Endothelial cell of umbilical vein (primary cell): ENCODE results near the gene ABCA7. TPM values are rescaled to one million over a fixed set of nuclear protein-coding genes. Genes with fewer than 3 reads are reported as not detected.

Experiments
- BruUV-seq: library from RNA; stranded (reverse); fragments of 400-500 nt; replicated peaks from 2 replicates; lab custom pipeline; 2021; lab: Mats Ljungman, UMichigan
- CTCF ChIA-PET: fragments of 300-600, 350-600 bp; sonication (Branson Sonifier 250); formaldehyde crosslinking; loops from one replicate; lab custom pipeline; 2021; ENCODE audit warnings: antibody characterized with exemption, inconsistent platforms; lab: Charles Lee
- POLR2A ChIA-PET: fragments of 300-600, 350-600 bp; sonication (Branson Sonifier 250); formaldehyde crosslinking; loops from one replicate; lab custom pipeline; 2021; ENCODE audit warnings: antibody characterized with exemption, inconsistent platforms; lab: Charles Lee
- DNase-seq: peaks from one replicate; pipeline ENCODE4 v3.0.0-alpha.2; 2011; ENCODE audit warnings: low read depth, low spot score
- FAIRE-seq: peaks from 2 replicates; lab custom pipeline; 2011; peaks lifted over from hg19 to GRCh38; lab: Jason Lieb, UNC
- H2AFZ ChIP-seq: 2 replicates; pipeline ENCODE4 v1.6.0; 2012; ENCODE audit warnings: low read depth, low read length, control low read depth, inconsistent platforms
- H3K27ac ChIP-seq: 2 replicates; pipeline ENCODE4 v1.5.1; 2011; ENCODE audit warnings: low read depth, mild to moderate bottlenecking, control low read depth, low read length, moderate library complexity; ENCODE audit not compliant: insufficient read depth
- H3K27me3 ChIP-seq, 2 experiments: 2 replicates each; pipeline versions ENCODE4 v1.6.0 to v1.6.1; 2011; ENCODE audit warnings: low read length in 2 of 2, mixed read lengths in 1 of 2; ENCODE audit not compliant: control insufficient read depth in 2 of 2, insufficient read depth in 2 of 2
- H3K36me3 ChIP-seq, 2 experiments: 2 replicates in 1 of 2; 3 replicates in 1 of 2; pipeline ENCODE4 v1.5.1; 2011; ENCODE audit warnings: low read length in 2 of 2, mild to moderate bottlenecking in 1 of 2, moderate library complexity in 1 of 2; ENCODE audit not compliant: control insufficient read depth in 2 of 2, insufficient read depth in 2 of 2; ENCODE audit errors: extremely low read depth in 1 of 2
- H3K4me1 ChIP-seq: 3 replicates; pipeline ENCODE4 v1.5.1; 2011; ENCODE audit warnings: mild to moderate bottlenecking, low read length; ENCODE audit not compliant: control insufficient read depth, insufficient read depth; ENCODE audit errors: extremely low read depth
- H3K4me2 ChIP-seq: 2 replicates; pipeline ENCODE4 v1.6.1; 2011; ENCODE audit warnings: low read length, control low read depth, mixed read lengths; ENCODE audit not compliant: insufficient read depth
- H3K4me3 ChIP-seq, 3 experiments: fragments of 200-600 bp in 1 of 3; sonication (generic), shearing (Covaris generic) in 1 of 3; replicated peaks in 1 of 3; 2 replicates each; pipeline ENCODE4 v1.5.1; 2011 to 2016; ENCODE audit warnings: control low read depth in 3 of 3, low read length in 3 of 3, mild to moderate bottlenecking in 2 of 3, inconsistent platforms in 1 of 3, low read depth in 1 of 3, moderate library complexity in 1 of 3; ENCODE audit not compliant: insufficient read depth in 1 of 3
- H3K79me2 ChIP-seq: 2 replicates; pipeline ENCODE4 v1.6.0; 2012; ENCODE audit warnings: low read length, inconsistent platforms; ENCODE audit not compliant: control insufficient read depth, insufficient read depth
- H3K9ac ChIP-seq: replicated peaks from 2 replicates; pipeline ENCODE3; 2011; ENCODE audit warnings: low read length, control low read depth; ENCODE audit not compliant: insufficient read depth; ENCODE audit errors: extremely low read depth
- H3K9me1 ChIP-seq: replicated peaks from 3 replicates; pipeline ENCODE4 v1.6.0; 2011; ENCODE audit warnings: mild to moderate bottlenecking, low read length; ENCODE audit not compliant: control insufficient read depth, insufficient read depth; ENCODE audit errors: extremely low read depth
- H3K9me3 ChIP-seq: replicated peaks from 2 replicates; pipeline ENCODE4 v1.5.1; 2012; ENCODE audit warnings: low read length, inconsistent platforms; ENCODE audit not compliant: control insufficient read depth, insufficient read depth
- H4K20me1 ChIP-seq: replicated peaks from 2 replicates; pipeline ENCODE3; 2011; ENCODE audit warnings: mild to moderate bottlenecking, low read length; ENCODE audit not compliant: control insufficient read depth, insufficient read depth; ENCODE audit errors: extremely low read depth
- EZH2 ChIP-seq: IDR thresholded peaks from 2 replicates; pipeline ENCODE4 v1.6.1; 2012; ENCODE audit warnings: borderline replicate concordance, low read depth, mild to moderate bottlenecking, moderate library complexity, low read length, inconsistent platforms; ENCODE audit not compliant: severe bottlenecking
- GATA2 ChIP-seq: IDR thresholded peaks from 2 replicates; pipeline ENCODE4 v1.7.0; 2011; ENCODE audit warnings: low read depth, mild to moderate bottlenecking, moderate library complexity, mixed read lengths, low read length; ENCODE audit not compliant: insufficient read length, insufficient read depth
- MYC ChIP-seq: IDR thresholded peaks from one replicate; pipeline ENCODE4 v1.6.1; 2011; ENCODE audit warnings: mild to moderate bottlenecking, low read depth, low read length
- POLR2A ChIP-seq: IDR thresholded peaks from 2 replicates; pipeline ENCODE4 v1.6.1; 2012; ENCODE audit warnings: low read depth, mild to moderate bottlenecking, control low read depth, low read length
- dilution Hi-C: fragments of 300-500 bp; cut with MboI; formaldehyde crosslinking; loops from one replicate; pipeline ENCODE4 v1.15.0; 2019; ENCODE audit warnings: low sequenced_read_pairs; ENCODE audit not compliant: extremely low pct_ligation_motif_present
- intact Hi-C: fragments of 100-400 bp; cut with micrococcal nuclease; formaldehyde crosslinking; loops from one replicate; pipeline ENCODE4 v1.10.0; 2022
- polyA plus RNA-seq, 4 experiments: library from polyadenylated mRNA; depleted of rRNA in 3 of 4; stranded (reverse) in 3 of 4; unstranded in 1 of 4; fragments of >200 nt; gene quantifications; 2 replicates each; pipeline versions ENCODE4 v1.2.1 to v1.2.3, GENCODE V29; 2011 to 2012; ENCODE audit warnings: missing spikeins in 1 of 4
- total RNA-seq: library from RNA; stranded (reverse); gene quantifications from 2 replicates; pipeline ENCODE4 v1.2.3, GENCODE V29; 2021
- TF ChIP-seq, protein P1 (sequence below): IDR thresholded peaks from 2 replicates; pipeline ENCODE4 v1.6.1; 2011; ENCODE audit not compliant: insufficient read depth, insufficient read length

ABCA7 gene
- total and polyA plus RNA-seq, 2 donors (not counting 3 experiments of a cell fraction or from before 2014, with no cell fraction given): 5.7 to 9.8 TPM

DNA sequence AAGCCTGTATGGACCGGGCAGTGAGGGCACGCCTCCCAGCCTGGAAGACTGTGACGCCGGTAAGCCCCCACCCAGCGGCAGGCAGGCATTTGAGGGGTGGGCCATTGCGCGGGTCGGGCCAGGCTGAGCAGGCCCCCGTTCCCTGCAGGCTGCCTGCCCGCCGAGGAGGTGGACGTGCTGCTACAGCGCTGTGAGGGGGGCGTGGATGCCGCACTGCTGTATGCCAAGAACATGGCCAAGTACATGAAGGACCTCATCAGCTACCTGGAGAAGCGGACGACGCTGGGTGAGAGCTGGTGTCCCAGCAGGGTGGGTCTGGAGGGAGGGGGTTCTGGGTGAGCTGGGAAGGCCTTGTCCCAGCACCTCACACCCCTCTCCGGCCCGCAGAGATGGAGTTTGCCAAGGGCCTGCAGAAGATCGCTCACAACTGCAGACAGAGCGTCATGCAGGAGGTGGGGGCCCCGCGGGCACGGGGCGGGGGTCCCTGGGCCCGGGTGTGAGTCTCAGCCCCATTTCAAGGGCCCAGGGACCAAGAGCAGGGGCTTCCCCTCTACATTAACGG lies 34.1 kb downstream of the ABCA7 start:
- FAIRE-seq: no peak
- Histone ChIP-seq H3K27ac (no peak overlapping the region), H3K9ac (no peak overlapping the region), H3K4me2 (no peak overlapping the region), H3K4me3 (no peak overlapping the region), H3K4me1 (peaks cover 11% of the 10 kb centered on the region), H3K9me3 (no peaks in the 10 kb centered on the region), H4K20me1 (no peaks in the 10 kb centered on the region), H2AFZ (no peak overlapping the region), H3K79me2 (no peaks in the 10 kb centered on the region), H3K27me3 (no peaks in the 10 kb centered on the region), H3K9me1 (no peaks in the 10 kb centered on the region), H3K36me3 (no peaks in the 10 kb centered on the region)
- DNase-seq: no peak
- TF ChIP-seq MYC: no peak
- BruUV-seq: no TSS peak
- POLR2A ChIA-PET: no interaction called here
- intact Hi-C loops: no loop called here
- dilution Hi-C loops: no loop called here
- CTCF ChIA-PET: interaction anchor here (1.9 kb wide), 1 partner anchor 9 kb away, joined by 13 read pairs; no protein-coding TSS in a partner anchor

DNA sequence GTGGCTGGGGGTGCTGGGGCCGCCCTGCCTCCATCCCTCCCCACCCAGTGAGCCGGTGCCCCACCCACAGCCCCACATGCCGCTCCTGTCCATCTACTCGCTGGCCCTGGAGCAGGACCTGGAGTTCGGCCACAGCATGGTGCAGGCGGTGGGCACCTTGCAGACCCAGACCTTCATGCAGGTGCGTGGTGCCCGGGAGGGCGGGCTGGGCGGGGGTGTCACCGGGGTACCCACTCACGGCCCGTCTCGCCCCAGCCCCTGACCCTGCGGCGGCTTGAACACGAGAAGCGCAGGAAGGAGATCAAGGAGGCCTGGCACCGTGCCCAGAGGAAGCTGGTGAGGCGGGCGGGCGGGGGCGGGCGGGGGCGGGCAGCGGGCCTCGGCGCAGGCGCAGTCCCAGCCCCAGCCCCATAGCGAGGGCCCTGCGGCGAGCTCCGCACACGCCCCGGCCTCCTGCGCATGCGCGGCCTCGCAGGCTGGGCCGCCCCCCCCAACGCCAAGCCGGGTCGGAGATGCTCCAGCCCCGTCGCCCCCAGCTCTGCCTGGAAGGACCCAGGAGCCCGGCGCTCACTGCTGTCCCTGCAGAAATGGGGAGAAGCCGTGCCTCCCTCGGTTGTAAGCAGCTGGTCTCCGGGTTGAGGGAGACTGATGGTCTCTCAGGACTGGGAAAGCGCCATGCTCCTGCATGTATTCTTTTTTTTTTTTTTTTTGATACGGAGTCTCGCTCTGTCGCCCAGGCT lies 34.8 kb downstream of the ABCA7 start:
- Histone ChIP-seq H3K27ac (no peak overlapping the region), H3K9me1 (no peaks in the 10 kb centered on the region), H3K79me2 (no peaks in the 10 kb centered on the region), H4K20me1 (no peaks in the 10 kb centered on the region), H3K4me1 (peaks cover 4% of the 10 kb centered on the region), H3K4me3 (no peak overlapping the region), H3K9ac (no peak overlapping the region), H2AFZ (no peak overlapping the region), H3K27me3 (no peaks in the 10 kb centered on the region), H3K4me2 (no peak overlapping the region), H3K9me3 (no peaks in the 10 kb centered on the region), H3K36me3 (no peaks in the 10 kb centered on the region)
- BruUV-seq: no TSS peak
- TF ChIP-seq, protein P1, sequence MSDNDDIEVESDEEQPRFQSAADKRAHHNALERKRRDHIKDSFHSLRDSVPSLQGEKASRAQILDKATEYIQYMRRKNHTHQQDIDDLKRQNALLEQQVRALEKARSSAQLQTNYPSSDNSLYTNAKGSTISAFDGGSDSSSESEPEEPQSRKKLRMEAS: no peak
- TF ChIP-seq GATA2 (no peak), POLR2A (no peak), EZH2 (no peak)
- CTCF ChIA-PET: interaction anchor here (1.9 kb wide), 1 partner anchor 10 kb away, joined by 13 read pairs; no protein-coding TSS in a partner anchor
- intact Hi-C loops (no loop called here), dilution Hi-C loops (no loop called here)
- DNase-seq (no peak), FAIRE-seq (no peak)
- POLR2A ChIA-PET: interaction anchor here (0.6 kb wide), 1 partner anchor 52 kb away, joined by 3 read pairs; no protein-coding TSS in a partner anchor
